Measurements from ENCODE around the gene ERCC5.
A peak's percentile ranks its signal among the peaks of the same experiment; 100 is the strongest.

The ERCC5 gene

GRCh38 chr13:102845630-102846260 lies at the start of gene ERCC5:
Gene ERCC5 (plus strand): TSS chr13:102846032. CDS start chr13:102846267, 235 bp downstream.
- peak; percentile 93 for DNase-seq (ENCODE audit: low spot score)

DNA sequence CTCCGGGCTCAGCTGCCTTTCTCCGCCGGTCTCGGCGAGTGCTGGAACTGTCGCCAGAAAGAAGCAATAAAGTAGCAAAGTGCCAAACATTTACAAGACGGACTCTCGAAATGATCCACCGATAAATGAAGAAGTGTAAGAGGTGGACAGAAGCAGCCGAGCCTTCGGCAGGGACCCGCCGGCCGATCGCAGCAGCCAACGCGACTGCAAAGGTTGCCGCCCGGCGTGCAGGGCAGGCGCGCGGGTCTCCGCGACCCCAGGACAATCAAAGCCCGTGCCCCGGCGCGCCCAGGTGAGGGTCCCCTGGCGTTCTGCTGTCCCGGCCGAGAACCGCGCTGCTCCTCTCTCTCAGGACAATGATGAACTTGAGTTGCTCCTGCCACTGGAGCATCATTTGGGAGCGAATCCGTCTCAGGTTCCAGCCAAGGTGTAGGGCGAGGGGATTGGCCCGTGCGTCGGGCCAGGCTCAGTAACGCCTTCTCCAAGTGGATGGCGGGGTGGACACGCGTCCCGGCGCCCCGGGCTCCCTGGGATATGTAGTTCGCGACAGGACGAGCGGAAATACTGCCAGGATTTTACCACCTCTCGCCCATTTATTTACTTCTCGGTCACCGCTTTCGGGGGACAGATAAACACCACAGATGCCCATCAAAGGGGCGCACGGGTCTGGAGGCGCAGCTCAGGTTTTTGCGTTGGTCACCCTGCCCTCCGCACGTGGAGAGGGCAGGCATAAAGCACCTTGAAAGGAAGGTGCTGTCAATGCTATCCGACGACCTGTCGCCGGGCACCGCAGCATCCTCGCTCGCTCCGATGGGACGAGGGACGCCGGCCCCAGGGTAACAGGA lies 47.0 kb upstream of the ERCC5 start, which contains the start of the genes BIVM and POGLUT2:
Gene BIVM, plus strand, starts transcription at position 539 of the 845 bp plus-strand sequence. CDS start 8,149 bp downstream, outside the sequence.
Gene POGLUT2, minus strand, starts transcription at position 396 of the 845 bp plus-strand sequence. Its CDS starts 306 bp downstream, at position 90.
- DNase-seq (ENCODE audit: low spot score) = peak; percentile 93

GRCh38 chr13:102799426-102800144 lies 46.2 kb upstream of the ERCC5 start:
- DNase-seq (ENCODE audit: low spot score) = peak; percentile 42

DNA sequence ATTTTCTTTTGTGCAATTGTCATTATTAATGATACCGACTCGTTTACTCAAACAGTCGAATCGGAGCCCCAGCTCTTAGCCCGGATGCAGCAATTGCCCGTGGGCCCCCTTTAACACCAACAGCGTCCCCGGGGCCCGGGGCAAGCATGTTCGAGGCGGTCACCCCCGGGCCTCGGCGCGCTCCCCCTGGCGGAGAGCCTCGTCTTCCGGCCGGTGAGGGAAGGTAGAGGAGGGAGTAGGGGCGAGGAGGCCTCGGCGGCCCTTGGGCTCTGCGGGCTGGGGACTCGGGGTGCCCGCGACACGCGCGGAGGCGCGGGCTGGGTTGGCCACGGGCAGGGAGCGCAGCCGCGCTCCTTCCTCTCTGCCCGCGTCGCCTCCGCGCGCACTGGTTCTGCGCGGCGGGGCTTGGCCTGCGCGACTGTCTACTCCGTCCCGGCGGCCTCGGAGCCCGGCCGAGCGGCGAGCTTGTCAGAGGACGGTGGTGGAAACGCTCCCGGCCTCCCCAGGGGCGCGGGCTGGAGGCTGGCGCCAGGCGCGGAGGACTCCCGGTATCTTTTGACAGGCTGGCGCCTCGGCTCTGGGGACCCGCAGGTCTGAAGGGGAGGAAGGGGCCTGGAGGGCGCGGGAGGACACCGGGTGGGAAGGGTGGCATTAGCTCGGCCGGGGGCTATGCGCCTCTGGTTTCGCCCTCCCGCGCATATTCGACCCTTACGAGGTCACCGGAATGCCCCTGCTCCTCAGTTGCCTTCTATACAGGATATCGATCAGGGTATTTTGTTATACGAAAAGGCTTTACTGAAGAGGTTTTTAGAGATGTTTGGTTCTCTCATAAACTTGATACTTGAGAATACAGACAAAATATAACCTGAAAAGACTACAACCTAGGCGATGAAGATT lies 45.4 kb upstream of the ERCC5 start:
- peak; percentile 78 for DNase-seq (ENCODE audit: low spot score)

GRCh38 chr13:102805680-102806079 lies 40.2 kb upstream of the ERCC5 start:
- no peak for DNase-seq (ENCODE audit: low spot score)

GRCh38 chr13:102807699-102808098 lies 38.1 kb upstream of the ERCC5 start:
- no peak for DNase-seq (ENCODE audit: low spot score)

- DNase-seq (ENCODE audit: low spot score) = peak; percentile 6
These were observed 33.1 kb upstream of the ERCC5 start for GRCh38 chr13:102812611-102813287.

- peak; percentile 64 for DNase-seq (ENCODE audit: low spot score)
These were observed 31.7 kb upstream of the ERCC5 start for GRCh38 chr13:102814025-102814607.

DNA sequence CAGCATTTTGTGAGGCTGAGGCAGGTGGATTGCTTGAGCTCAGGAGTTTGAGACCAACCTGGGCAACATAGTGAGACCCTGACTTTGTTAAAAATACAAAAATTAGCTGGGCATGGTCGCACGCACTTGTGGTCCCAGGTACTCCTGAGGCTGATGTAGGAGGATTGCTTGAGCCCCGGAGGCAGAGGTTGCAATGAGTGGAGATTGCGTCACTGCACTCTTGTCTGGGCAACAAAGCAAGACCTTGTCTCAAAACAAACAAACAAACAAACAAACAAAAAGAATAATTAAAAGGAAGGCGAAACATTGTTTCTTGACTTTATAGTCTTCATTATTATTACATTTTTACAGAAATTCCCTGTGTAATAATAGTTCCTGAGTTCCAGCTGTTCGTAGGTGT lies 31.0 kb upstream of the ERCC5 start:
- no peak for DNase-seq (ENCODE audit: low spot score)

- DNase-seq (ENCODE audit: low spot score) = no peak
These were observed 30.0 kb upstream of the ERCC5 start for GRCh38 chr13:102815788-102816187.

- no peak for DNase-seq (ENCODE audit: low spot score)
These were observed 29.1 kb upstream of the ERCC5 start for GRCh38 chr13:102816708-102817107.

GRCh38 chr13:102817241-102817640 lies 28.6 kb upstream of the ERCC5 start:
- no peak for DNase-seq (ENCODE audit: low spot score)

DNA sequence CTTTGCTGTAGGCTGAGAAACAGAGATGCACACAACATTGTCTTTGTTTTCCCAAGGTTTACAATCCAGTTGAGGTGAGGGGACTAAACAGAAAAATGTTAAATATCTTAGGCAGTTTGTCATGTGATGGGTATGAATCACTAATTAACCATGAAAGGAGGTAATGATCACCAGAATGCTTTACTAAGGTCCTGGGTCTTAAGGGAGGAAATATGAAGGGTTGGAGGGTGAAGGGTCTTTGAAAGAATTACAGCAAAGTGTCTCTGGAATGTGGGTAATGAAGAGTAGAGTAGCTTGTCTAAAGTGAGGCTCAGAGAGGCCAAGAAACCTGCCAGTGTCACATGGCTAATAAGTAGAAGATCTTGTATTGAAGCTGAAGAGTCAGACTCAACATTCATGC lies 27.9 kb upstream of the ERCC5 start:
- no peak for DNase-seq (ENCODE audit: low spot score)

GRCh38 chr13:102825400-102825799 lies 20.4 kb upstream of the ERCC5 start:
- no peak for DNase-seq (ENCODE audit: low spot score)

DNA sequence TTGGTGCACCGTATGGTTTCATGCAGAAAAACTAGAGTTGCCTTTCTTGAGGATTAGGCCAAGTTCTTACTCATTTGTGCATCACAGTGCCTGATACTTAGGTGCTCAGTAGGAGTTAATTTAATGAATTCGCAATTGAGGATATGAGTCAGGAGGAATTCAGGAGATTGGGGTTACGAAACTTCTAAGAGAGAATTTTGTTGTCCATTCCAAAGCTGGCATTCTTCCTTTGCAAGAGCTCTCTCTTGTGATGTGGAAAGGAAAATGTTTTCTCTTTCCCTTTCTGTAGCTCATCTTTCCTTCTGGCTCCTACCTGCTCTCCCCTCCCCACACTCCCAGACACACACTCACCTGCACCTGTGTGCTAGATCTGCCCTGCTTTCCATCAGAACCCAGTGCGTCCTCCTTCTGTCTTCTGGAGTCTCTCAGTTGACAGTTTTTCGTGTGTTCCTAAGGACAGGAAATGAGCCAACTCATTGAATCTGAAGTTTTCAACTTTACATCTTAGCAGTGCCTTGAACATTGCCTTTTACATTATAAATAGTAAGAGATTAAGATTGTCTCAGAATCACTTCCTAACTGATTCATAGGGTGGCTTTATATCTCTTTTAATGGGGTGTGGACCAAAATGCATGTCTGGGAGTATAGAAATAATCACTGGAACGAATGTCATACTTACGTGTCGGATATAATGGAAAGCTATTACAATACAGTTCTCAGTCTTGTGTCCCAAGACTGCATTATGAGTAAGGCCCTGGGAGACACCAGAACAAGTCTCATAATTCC lies 19.7 kb upstream of the ERCC5 start:
- peak; percentile 22 for DNase-seq (ENCODE audit: low spot score)

- no peak for DNase-seq (ENCODE audit: low spot score)
These were observed 15.2 kb upstream of the ERCC5 start for GRCh38 chr13:102830646-102831045.

DNA sequence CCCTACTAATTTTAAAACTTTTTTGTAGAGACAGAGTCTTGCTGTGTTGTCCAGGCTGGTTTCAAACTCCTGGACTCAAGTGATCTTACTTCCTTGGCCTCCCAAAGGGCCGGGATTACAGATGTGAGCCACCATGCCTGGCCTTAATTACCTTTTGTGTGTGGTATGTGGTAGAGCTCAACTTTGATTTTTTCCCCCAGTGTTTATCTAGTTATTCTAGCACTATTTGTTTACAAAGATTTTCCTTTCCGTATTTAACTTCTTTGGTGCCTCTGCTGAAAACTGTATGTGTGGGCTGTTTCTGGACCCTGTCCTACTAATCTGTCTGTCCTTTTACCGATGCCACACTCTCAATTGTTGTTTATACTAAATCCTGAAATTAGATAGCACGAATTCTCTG lies 9.4 kb upstream of the ERCC5 start:
- no peak for DNase-seq (ENCODE audit: low spot score)

- no peak for DNase-seq (ENCODE audit: low spot score)
These were observed 7.6 kb upstream of the ERCC5 start for GRCh38 chr13:102838273-102838672.

DNA sequence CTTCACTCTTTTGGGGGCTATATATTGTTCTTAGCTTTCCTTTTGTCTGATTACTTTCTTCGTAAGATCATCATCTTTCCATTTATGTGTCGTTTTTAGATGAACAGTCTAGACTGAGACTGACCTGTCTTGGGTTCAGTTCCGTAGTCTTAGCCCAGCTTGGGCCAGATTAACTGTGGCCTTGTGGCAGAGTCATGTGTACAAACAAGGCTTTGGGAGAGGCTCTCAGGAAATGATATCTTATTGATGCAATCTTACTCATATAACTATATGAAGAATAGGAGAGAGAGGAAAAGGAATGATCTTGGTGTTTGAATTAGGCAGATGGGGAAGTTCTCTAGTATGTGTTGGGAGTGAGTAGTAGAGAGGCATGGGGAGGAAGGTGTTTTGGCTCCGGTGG lies 6.8 kb upstream of the ERCC5 start:
- DNase-seq (ENCODE audit: low spot score) = no peak

DNA sequence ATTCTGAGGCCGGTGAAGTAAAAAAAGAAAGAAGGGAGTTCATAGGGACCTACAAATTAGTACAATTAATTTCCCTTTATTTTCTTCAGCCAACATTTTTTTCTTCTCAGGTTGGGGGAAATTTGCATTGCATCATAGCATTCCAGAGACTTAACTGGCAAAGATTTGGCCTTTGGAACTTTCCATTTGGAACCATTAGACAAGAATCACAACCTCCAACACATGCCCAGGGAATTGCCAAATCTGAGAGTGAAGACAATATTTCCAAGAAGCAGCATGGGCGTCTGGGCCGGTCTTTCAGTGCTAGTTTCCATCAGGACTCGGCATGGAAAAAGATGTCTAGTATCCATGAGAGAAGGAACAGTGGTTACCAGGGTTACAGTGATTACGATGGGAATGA lies 6.4 kb upstream of the ERCC5 start:
- DNase-seq (ENCODE audit: low spot score) = no peak

Measured in SW480 (cell line).